Endothelial cell of umbilical vein (primary cell): Measurements from ENCODE around the gene FGR. TPM values are rescaled to one million over a fixed set of nuclear protein-coding genes. Genes with fewer than 3 reads are reported as not detected.
"Not testable (repeated sequence)": the region's sequence is repeated elsewhere in the genome, so short reads cannot be mapped to it uniquely, and the experiment has no call there.

Source experiments
- BruUV-seq: library from RNA; stranded (reverse); fragments of 400-500 nt; replicated peaks from 2 replicates; lab custom pipeline; 2021; lab: Mats Ljungman, UMichigan
- CTCF ChIA-PET: fragments of 300-600, 350-600 bp; sonication (Branson Sonifier 250); formaldehyde crosslinking; loops from one replicate; lab custom pipeline; 2021; ENCODE audit warnings: antibody characterized with exemption, inconsistent platforms; lab: Charles Lee
- POLR2A ChIA-PET: fragments of 300-600, 350-600 bp; sonication (Branson Sonifier 250); formaldehyde crosslinking; loops from one replicate; lab custom pipeline; 2021; ENCODE audit warnings: antibody characterized with exemption, inconsistent platforms; lab: Charles Lee
- DNase-seq: peaks from one replicate; pipeline ENCODE4 v3.0.0-alpha.2; 2011; ENCODE audit warnings: low read depth, low spot score
- FAIRE-seq: peaks from 2 replicates; lab custom pipeline; 2011; peaks lifted over from hg19 to GRCh38; lab: Jason Lieb, UNC
- H2AFZ ChIP-seq: 2 replicates; pipeline ENCODE4 v1.6.0; 2012; ENCODE audit warnings: low read depth, low read length, control low read depth, inconsistent platforms
- H3K27ac ChIP-seq: 2 replicates; pipeline ENCODE4 v1.5.1; 2011; ENCODE audit warnings: low read depth, mild to moderate bottlenecking, control low read depth, low read length, moderate library complexity; ENCODE audit not compliant: insufficient read depth
- H3K27me3 ChIP-seq, 2 experiments: 2 replicates each; pipeline versions ENCODE4 v1.6.0 to v1.6.1; 2011; ENCODE audit warnings: low read length in 2 of 2, mixed read lengths in 1 of 2; ENCODE audit not compliant: control insufficient read depth in 2 of 2, insufficient read depth in 2 of 2
- H3K36me3 ChIP-seq, 2 experiments: 2 replicates in 1 of 2; 3 replicates in 1 of 2; pipeline ENCODE4 v1.5.1; 2011; ENCODE audit warnings: low read length in 2 of 2, mild to moderate bottlenecking in 1 of 2, moderate library complexity in 1 of 2; ENCODE audit not compliant: control insufficient read depth in 2 of 2, insufficient read depth in 2 of 2; ENCODE audit errors: extremely low read depth in 1 of 2
- H3K4me1 ChIP-seq: 3 replicates; pipeline ENCODE4 v1.5.1; 2011; ENCODE audit warnings: mild to moderate bottlenecking, low read length; ENCODE audit not compliant: control insufficient read depth, insufficient read depth; ENCODE audit errors: extremely low read depth
- H3K4me2 ChIP-seq: 2 replicates; pipeline ENCODE4 v1.6.1; 2011; ENCODE audit warnings: low read length, control low read depth, mixed read lengths; ENCODE audit not compliant: insufficient read depth
- H3K4me3 ChIP-seq, 3 experiments: fragments of 200-600 bp in 1 of 3; sonication (generic), shearing (Covaris generic) in 1 of 3; replicated peaks in 1 of 3; 2 replicates each; pipeline ENCODE4 v1.5.1; 2011 to 2016; ENCODE audit warnings: control low read depth in 3 of 3, low read length in 3 of 3, mild to moderate bottlenecking in 2 of 3, inconsistent platforms in 1 of 3, low read depth in 1 of 3, moderate library complexity in 1 of 3; ENCODE audit not compliant: insufficient read depth in 1 of 3
- H3K79me2 ChIP-seq: 2 replicates; pipeline ENCODE4 v1.6.0; 2012; ENCODE audit warnings: low read length, inconsistent platforms; ENCODE audit not compliant: control insufficient read depth, insufficient read depth
- H3K9ac ChIP-seq: replicated peaks from 2 replicates; pipeline ENCODE3; 2011; ENCODE audit warnings: low read length, control low read depth; ENCODE audit not compliant: insufficient read depth; ENCODE audit errors: extremely low read depth
- H3K9me1 ChIP-seq: replicated peaks from 3 replicates; pipeline ENCODE4 v1.6.0; 2011; ENCODE audit warnings: mild to moderate bottlenecking, low read length; ENCODE audit not compliant: control insufficient read depth, insufficient read depth; ENCODE audit errors: extremely low read depth
- H3K9me3 ChIP-seq: replicated peaks from 2 replicates; pipeline ENCODE4 v1.5.1; 2012; ENCODE audit warnings: low read length, inconsistent platforms; ENCODE audit not compliant: control insufficient read depth, insufficient read depth
- H4K20me1 ChIP-seq: replicated peaks from 2 replicates; pipeline ENCODE3; 2011; ENCODE audit warnings: mild to moderate bottlenecking, low read length; ENCODE audit not compliant: control insufficient read depth, insufficient read depth; ENCODE audit errors: extremely low read depth
- GATA2 ChIP-seq: IDR thresholded peaks from 2 replicates; pipeline ENCODE4 v1.7.0; 2011; ENCODE audit warnings: low read depth, mild to moderate bottlenecking, moderate library complexity, mixed read lengths, low read length; ENCODE audit not compliant: insufficient read length, insufficient read depth
- dilution Hi-C: fragments of 300-500 bp; cut with MboI; formaldehyde crosslinking; loops from one replicate; pipeline ENCODE4 v1.15.0; 2019; ENCODE audit warnings: low sequenced_read_pairs; ENCODE audit not compliant: extremely low pct_ligation_motif_present
- intact Hi-C: fragments of 100-400 bp; cut with micrococcal nuclease; formaldehyde crosslinking; loops from one replicate; pipeline ENCODE4 v1.10.0; 2022
- polyA plus RNA-seq, 4 experiments: library from polyadenylated mRNA; depleted of rRNA in 3 of 4; stranded (reverse) in 3 of 4; unstranded in 1 of 4; fragments of >200 nt; gene quantifications; 2 replicates each; pipeline versions ENCODE4 v1.2.1 to v1.2.3, GENCODE V29; 2011 to 2012; ENCODE audit warnings: missing spikeins in 1 of 4
- total RNA-seq: library from RNA; stranded (reverse); gene quantifications from 2 replicates; pipeline ENCODE4 v1.2.3, GENCODE V29; 2021
- TF ChIP-seq, protein P1 (sequence below), 2 donors: IDR thresholded peaks; 1 replicate in 1 of 2; 2 replicates in 1 of 2; pipeline ENCODE4 v1.5.1; 2011; ENCODE audit warnings: low read length in 2 of 2, mild to moderate bottlenecking in 2 of 2, moderate library complexity in 2 of 2, control low read depth in 1 of 2, inconsistent platforms in 1 of 2, low read depth in 1 of 2; ENCODE audit not compliant: insufficient read depth in 1 of 2; ENCODE audit errors: extremely low read depth in 1 of 2

The FGR gene
- total and polyA plus RNA-seq, 2 donors (not counting 3 experiments of a cell fraction or from before 2014, with no cell fraction given), result 0.18 TPM; not detected in 1

DNA sequence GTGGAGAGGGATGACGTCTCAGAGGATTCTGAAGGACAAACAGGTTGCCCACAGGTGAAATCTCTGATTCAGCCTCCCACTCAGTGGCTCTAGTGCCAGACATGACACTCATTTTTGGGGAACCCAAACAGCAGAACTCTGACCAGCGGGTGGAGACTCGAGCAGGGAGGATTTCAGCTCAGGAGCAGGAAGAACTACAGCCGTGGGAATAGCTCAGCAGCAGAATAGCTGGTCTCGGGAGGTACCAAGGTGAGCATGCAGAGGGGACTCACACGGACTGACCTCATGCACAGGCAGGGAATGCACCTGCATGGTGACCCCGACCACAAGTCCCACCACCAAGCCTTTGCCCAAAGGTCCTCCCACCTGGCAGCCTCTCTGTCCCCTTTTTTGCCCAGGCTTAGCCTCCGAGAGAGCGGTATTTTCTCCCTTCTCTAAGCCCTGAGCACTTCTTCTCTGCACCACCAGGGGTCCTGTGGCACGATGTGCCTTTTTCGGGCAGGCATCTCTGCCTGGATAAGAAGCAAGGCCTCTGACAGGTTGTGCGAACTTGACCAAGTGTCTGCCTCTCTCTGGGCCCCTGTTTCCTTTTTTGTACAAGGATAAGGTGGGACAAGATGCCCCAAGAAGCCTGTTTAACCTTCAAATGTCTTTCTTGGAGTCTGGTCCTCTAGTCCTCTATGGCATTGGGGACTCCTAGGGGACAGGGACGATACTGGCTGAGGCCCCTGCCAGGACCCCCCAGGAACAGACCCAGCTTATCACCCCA is 8.8 kb upstream of the FGR start:
- ChIA-PET POLR2A (no interaction called here), CTCF (interaction anchor here (0.6 to 2.8 kb wide), 7 partner anchors 9 to 442 kb away, joined by 3 to 11 read pairs (median 5); partner anchors contain the start of gene IFI6)
- peak; percentile 91 for FAIRE-seq
- Histone ChIP-seq H3K27ac (no peak overlapping the region), H4K20me1 (no peaks in the 10 kb centered on the region), H3K9me1 (no peaks in the 10 kb centered on the region), H3K27me3 (no peaks in the 10 kb centered on the region), H2AFZ (no peak overlapping the region), H3K4me2 (no peak overlapping the region), H3K9me3 (no peaks in the 10 kb centered on the region), H3K4me1 (no peaks in the 10 kb centered on the region), H3K36me3 (no peaks in the 10 kb centered on the region), H3K9ac (no peak overlapping the region), H3K79me2 (no peaks in the 10 kb centered on the region), H3K4me3 (no peak overlapping the region)
- peak; percentile 54 for DNase-seq
- no TSS peak for BruUV-seq
- dilution Hi-C loops, result no loop called here
- intact Hi-C loops, result loop anchor here (1.0 kb wide), 1 partner anchor 20 kb away; no protein-coding TSS in a partner anchor
- TF ChIP-seq GATA2, result no peak
- TF ChIP-seq, protein P1, sequence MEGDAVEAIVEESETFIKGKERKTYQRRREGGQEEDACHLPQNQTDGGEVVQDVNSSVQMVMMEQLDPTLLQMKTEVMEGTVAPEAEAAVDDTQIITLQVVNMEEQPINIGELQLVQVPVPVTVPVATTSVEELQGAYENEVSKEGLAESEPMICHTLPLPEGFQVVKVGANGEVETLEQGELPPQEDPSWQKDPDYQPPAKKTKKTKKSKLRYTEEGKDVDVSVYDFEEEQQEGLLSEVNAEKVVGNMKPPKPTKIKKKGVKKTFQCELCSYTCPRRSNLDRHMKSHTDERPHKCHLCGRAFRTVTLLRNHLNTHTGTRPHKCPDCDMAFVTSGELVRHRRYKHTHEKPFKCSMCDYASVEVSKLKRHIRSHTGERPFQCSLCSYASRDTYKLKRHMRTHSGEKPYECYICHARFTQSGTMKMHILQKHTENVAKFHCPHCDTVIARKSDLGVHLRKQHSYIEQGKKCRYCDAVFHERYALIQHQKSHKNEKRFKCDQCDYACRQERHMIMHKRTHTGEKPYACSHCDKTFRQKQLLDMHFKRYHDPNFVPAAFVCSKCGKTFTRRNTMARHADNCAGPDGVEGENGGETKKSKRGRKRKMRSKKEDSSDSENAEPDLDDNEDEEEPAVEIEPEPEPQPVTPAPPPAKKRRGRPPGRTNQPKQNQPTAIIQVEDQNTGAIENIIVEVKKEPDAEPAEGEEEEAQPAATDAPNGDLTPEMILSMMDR (IDR thresholded peaks at IDR 0.05; ENCODE audit: extremely low read depth in 1 of 2, insufficient read depth in 1 of 2, low read depth in 1 of 2, low read length in 2 of 2), result peak; percentile 74 to 86

DNA sequence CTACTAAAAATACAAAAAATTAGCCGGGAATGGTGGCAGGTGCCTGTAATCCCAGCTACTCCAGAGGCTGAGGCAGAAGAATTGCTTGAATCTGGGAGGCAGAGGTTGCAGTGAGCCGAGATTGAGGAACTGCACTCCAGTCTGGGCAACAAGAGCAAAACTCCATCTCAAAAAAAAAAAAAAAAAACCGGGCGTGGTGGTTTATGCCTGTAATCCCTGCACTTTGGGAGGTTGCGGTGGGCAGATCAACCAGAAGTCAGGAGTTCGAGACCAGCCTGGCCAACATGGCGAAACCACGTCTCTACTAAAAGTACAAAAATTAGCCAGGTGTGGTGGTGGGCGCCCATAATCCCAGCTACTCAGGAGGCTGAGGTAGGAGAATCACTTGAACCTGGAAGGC is 5.5 kb upstream of the FGR start:
- H3K36me3 ChIP-seq, POLR2A ChIA-PET, H3K4me3 ChIP-seq, BruUV-seq, H3K4me1 ChIP-seq, H3K9ac ChIP-seq, H3K27ac ChIP-seq, H3K9me3 ChIP-seq, H3K4me2 ChIP-seq, FAIRE-seq, H3K9me1 ChIP-seq, DNase-seq, dilution Hi-C loops, H4K20me1 ChIP-seq, H2AFZ ChIP-seq, H3K27me3 ChIP-seq, H3K79me2 ChIP-seq, intact Hi-C loops: not testable (repeated sequence)
- CTCF ChIA-PET, result interaction anchor here (1.1 to 1.6 kb wide), 3 partner anchors 22 to 217 kb away, joined by 3 to 8 read pairs (median 5); no protein-coding TSS in a partner anchor
